NCI-H2081 treated with DMSO at 0.1 percent for 48 hours (cell line): Measurements from ENCODE around the gene ARID1A.

ENCODE experiments used
- DNase-seq: peaks from one replicate; lab custom pipeline; 2025; lab: John Stamatoyannopoulos, UW

ARID1A gene

GRCh38 chr1:26827663-26828062 lies 131.8 kb downstream of the ARID1A start:
- DNase-seq = no peak

- DNase-seq = no peak
Observed at GRCh38 chr1:26828411-26828991, 132.7 kb downstream of the ARID1A start.

GRCh38 chr1:26829184-26829911 lies 133.5 kb downstream of the ARID1A start:
- no peak for DNase-seq

GRCh38 chr1:26831059-26831458 lies 135.2 kb downstream of the ARID1A start:
- DNase-seq = no peak
